DMS79 (cell line): ENCODE measurements around the gene EIF2A.
"Not testable (repeated sequence)": the region's sequence is repeated elsewhere in the genome, so short reads cannot be mapped to it uniquely, and the experiment has no call there.

Source experiments
- DNase-seq: peaks from one replicate; lab custom pipeline; 2025; lab: John Stamatoyannopoulos, UW

The EIF2A gene

DNA sequence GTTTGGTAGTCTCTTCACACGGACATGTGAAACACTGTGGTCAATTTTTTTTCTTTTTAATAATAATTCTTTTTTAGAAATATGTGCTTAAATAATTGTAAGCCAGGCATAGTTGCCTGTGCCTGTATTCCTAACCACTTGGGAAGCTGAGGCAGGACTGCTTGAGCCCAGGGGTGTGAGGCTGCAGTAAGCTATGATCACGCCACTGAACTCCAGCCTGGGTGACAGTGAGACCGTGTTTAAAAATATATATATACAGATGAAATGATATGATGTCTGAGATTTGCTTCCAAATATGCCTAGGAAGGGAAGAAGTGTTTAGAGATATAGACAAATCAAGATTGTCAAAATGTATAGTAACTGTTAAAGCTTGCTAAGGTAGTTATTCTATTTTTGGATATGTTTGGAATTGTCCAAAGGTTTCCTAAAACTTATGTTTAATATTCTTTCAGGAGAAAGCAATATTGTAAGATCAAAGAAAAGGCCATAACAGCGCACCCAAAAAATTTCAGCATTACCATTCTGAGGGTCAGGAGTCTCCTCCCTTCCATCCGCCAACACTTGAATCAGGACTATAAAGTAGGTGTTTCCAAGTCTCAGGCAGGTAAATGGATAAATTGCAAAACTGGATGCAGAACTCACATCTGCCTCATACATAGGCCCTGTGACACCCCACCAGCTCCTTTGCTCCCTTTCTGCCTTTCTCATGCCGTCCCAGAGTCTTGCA, 56.0 kb downstream of the EIF2A start:
- DNase-seq, result no peak

- peak; percentile 94 for DNase-seq
These were observed 56.8 kb downstream of the EIF2A start, which contains the start of gene SELENOT for GRCh38 chr3:150603153-150603979. TSS of gene SELENOT (plus strand) at chr3:150603321. CDS start at chr3:150603363, 42 bp downstream.

DNA sequence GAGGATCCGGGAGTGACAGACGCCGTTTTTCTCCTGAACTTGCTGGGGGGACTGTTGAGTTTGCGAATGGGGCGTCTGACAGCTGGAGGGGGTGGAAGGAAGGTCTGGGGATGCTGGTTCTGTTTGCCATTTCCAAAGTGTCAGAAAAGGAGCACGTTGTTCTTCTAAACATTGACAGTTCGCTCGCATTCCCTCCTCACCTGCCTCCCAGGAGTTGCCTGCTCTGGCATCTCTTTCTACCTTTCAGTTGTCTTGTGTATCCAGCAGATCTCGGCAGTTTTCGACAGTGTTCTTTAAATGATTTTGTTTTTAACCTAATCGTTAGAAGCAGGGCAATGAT, 57.4 kb downstream of the EIF2A start:
- no peak for DNase-seq

- DNase-seq, result no peak
These were observed 59.5 kb downstream of the EIF2A start for GRCh38 chr3:150605998-150606641.

DNA sequence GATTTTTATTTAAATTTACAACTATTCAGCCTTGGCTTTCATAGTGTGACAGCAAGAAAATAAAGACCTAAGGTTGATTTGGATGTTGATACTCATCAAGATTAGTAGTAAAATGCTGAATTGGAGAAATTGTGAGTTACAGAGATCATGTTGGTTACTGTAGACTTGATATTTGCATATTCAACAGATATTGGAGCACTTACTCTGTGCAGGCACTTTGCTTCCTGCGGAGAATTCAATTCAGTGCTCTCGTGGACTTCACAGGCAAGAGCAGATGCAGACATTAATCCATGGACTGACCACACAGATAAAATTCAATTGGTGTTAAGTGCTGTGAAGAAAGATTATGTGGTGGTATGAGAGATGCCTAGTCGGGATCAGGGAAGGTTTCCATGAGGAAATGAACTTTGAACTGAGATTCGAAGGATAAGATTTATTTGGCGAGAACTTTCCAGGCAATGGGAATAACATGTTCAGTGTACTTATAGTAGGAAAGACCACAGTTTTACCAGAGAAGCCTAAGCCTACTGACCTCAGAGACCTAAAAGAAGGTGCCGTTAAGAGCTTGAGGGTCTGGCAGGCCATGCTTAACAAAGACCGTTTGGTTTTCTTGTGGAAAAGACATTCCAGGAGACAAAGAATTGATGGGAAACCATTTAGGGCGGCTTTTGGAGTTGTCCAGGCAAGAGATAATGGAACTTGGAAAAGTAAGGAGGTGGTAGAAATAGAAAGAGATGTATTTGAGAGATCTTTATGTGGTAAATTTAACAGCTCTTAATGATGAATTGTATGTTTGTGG, 60.9 kb downstream of the EIF2A start:
- no peak for DNase-seq

GRCh38 chr3:150609988-150610387, 63.4 kb downstream of the EIF2A start:
- DNase-seq, result no peak

DNA sequence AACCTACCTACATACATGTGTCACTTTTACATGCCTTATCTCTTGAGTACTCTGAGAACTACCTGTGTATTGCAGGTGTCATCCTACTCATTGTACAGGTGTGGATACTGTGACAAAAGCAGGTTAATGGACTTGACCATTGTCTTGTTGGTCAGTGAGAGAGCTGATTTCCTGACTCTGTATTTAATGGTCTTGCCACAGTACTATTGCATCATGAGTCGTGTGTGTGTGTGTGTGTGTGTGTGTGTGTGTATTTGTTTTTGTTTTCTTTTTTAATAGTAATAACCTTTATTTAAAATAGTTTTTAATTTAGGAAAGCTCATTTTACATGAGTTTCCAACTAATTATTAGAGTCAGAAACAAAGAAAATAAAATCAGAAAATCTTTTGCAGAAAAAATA, 64.2 kb downstream of the EIF2A start:
- DNase-seq, result no peak

GRCh38 chr3:150611666-150612065, 65.1 kb downstream of the EIF2A start:
- no peak for DNase-seq

DNA sequence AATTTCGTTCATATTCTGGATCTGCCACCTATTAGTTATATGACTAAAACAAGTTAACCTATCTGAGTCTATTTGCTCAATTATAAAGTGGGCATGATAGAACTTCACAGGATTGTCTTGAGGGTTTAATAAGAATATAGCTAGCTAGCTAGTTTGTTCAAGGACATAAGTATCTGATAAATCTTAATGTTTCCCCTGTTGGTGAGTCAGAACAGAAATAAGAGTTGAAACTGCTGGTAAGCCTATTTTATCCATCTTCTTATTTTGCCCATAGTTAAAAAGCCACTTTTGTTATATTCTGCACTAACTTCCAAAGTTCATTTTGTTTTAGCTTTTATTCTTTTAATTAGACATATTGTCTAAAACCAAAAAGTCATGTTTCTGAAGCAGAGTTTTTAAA, 65.9 kb downstream of the EIF2A start:
- no peak for DNase-seq

- DNase-seq, result no peak
These were observed 66.4 kb downstream of the EIF2A start for GRCh38 chr3:150613034-150613433.

- DNase-seq, result no peak
These were observed 67.3 kb downstream of the EIF2A start for GRCh38 chr3:150613709-150614480.

DNA sequence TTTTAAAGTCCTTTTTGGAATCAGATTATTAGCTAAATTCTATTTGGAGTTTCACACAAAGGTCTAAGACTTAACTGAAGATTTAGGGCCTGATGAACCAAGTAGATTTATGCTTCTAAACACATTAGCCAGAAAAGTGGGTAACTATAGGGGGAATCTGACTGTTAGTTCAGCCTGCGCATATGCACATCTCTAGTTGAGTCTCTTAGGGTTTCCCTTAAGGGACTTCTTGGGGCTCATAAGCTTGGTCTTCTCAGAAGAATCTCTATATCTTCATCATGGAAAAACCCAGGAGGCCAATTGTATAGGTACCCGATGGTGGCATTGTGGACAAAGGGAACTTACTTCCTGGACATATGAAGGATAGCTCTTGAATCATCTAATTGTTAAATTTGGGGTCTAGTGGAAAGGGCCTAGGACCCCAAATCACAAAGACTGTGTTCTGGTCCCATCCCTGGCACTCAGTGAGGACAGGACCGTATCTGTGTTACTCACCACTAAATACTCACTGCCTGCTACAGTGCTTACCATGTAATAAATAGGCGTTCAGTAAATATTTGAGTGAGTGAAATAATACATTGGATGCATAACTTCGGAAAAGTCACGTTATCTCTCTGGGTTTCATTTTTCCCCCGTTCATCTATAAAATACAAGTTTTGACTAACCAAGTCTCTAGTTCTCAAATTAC, 73.6 kb downstream of the EIF2A start:
- DNase-seq, result no peak

DNA sequence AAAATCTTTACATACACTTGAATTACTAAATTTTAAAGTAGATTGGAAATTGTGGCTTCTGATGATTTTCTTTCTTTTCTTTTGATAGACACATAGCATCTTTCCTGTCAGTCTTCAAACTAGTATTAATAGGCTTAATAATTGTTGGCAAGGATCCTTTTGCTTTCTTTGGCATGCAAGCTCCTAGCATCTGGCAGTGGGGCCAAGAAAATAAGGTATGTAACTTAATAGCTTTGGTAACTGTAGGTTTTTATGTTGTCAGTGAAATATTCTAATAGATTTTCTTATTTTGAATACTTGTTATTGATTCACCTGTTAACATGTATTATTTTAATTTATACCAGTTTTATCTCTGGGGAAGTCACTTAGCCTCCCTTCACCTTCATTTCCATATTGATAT, 76.4 kb downstream of the EIF2A start:
- DNase-seq, result not testable (repeated sequence)

GRCh38 chr3:150623945-150624344, 77.4 kb downstream of the EIF2A start:
- no peak for DNase-seq

- DNase-seq, result no peak
These were observed 79.8 kb downstream of the EIF2A start for GRCh38 chr3:150626148-150626930.

DNA sequence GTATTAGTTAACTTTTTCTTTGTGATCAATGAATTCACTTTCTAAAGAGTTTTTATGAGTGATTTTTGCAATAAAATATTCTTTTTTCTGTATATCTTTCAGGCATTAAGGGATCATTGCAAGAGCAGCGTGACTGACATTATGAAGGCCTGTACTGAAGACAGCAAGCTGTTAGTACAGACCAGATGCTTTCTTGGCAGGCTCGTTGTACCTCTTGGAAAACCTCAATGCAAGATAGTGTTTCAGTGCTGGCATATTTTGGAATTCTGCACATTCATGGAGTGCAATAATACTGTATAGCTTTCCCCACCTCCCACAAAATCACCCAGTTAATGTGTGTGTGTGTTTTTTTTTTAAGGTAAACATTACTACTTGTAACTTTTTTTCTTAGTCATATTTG, 81.0 kb downstream of the EIF2A start:
- no peak for DNase-seq

DNA sequence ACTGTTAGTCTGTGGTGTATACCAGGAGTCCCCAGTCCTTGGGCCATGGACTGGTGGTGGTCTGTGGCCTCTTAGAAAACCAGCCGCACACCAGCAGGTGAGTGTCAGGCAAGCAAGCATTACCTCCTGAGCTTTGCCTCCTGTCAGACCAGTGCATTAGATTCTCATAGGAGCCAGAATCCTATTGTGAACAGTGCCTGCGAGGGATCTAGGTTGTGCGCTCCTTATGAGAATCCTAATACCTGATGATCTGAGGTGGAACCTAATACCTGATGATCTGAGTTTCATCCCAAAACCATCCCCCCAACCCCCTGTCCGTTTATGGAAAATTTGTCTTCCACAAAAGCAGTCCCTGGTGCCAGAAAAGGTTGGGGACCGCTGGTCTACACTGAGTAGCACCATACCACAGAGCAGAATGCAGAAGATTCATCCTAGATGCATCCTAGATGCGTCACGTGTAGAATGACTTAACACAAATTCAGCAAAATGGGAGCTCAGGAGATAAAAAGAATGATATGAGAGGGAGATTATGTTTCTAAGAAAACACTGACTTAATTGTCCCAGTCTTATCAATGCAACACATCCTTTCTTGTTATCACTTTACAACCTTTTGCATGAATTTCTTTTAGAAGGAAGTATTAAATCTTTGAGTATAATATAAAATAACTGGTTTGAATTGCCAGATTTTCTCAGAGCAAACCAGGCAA, 85.1 kb downstream of the EIF2A start:
- DNase-seq, result no peak

GRCh38 chr3:150635076-150635475, 88.5 kb downstream of the EIF2A start:
- no peak for DNase-seq

- no peak for DNase-seq
These were observed 88.9 kb downstream of the EIF2A start for GRCh38 chr3:150635526-150635925.
